HL-60/S4 treated with phorbol 12-myristate 13-acetate at 8.2 ng/mL for 4 days and 3 days (cell line): ENCODE measurements around the gene ENPP3.
"Not testable (repeated sequence)": the region's sequence is repeated elsewhere in the genome, so short reads cannot be mapped to it uniquely, and the experiment has no call there.

Source experiments
- in situ Hi-C: fragments of 300-500 bp; cut with MboI; formaldehyde crosslinking; loops from 2 replicates; pipeline ENCODE4 v1.15.0; 2022; ENCODE audit warnings: low sequenced_read_pairs

ENPP3 gene

DNA sequence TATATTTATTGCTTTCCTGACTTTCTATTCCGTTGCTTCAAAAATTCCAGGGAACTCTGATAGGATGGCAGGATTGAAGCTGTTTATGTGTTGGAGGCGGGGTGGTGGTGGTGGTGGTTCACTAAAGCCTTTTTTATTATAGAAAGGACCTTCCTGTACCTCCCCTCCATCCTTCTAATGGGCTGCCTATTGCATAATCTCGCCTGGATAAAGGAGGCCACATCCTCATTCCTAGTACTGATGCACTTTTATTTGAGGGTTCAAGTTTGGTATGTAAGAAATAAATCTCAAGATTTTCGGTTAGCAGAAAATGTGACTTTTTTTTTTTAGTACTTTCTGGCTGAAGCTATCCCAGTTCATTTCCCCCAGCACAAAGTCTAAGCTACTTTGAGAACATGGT, 92.4 kb downstream of the ENPP3 start:
- in situ Hi-C loops: no loop called here

DNA sequence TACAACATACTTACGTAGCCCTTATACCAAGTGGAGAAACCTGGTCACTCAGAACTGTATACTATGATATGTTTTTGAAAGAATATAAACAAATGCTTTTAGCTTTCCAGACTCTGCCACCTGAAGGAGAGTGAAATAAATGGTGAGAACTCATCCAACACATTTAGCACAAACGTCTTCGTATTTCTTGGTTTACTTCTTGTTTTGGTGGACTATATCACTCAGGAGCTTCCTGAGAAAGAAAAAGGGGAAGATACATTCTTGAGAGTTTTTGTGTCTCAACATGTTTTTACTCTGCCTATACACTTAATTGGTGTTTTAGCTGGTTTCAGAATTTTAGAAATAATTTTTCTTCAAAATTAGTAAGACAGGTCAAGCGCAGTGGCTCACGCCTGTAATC, 93.2 kb downstream of the ENPP3 start:
- in situ Hi-C loops: no loop called here

DNA sequence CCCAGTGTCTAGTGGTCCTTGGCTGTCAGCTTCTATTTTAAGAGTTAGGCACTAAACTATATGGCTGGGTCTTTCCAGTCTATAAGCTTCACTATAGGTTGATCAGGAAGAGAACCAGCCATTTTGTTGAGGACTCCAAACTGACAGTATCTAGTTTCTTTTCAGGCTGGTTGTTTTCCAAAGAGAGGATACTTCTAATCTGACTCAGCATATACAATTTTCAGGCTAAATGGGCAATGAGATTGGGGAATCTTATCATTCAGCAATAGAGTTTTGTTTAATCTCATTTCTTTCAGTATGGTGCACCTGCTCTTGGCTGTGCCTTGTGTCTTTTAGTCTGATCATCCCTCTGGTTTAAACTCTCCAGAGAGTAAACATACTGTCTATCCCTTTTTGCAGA, 94.1 kb downstream of the ENPP3 start:
- in situ Hi-C loops: no loop called here

DNA sequence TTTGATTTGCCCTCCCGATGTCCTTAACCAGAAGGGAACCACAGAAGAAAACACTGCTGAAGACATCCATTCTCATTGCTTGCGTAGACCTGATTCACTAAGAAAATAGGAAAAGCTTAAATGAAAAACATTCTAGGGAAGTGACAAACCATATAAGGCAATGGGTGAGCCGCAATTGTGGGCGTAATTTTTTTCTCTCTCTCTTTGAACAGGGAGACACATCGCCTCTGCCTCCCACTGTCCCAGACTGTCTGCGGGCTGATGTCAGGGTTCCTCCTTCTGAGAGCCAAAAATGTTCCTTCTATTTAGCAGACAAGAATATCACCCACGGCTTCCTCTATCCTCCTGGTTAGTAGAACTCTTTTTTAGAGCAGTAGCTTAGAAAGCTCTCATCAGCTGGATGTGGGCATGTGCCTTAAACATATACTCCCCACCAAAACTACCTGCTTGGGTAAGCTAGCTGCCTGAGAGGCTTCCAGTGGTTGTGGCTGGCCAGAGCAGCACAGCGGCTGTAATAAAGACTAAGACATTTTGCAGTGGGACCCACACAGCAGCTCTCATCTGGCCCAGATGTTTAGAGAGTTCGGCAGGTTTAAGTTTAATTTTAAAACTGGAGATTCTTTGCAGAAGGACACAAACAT, 96.4 kb downstream of the ENPP3 start:
- in situ Hi-C loops: no loop called here

DNA sequence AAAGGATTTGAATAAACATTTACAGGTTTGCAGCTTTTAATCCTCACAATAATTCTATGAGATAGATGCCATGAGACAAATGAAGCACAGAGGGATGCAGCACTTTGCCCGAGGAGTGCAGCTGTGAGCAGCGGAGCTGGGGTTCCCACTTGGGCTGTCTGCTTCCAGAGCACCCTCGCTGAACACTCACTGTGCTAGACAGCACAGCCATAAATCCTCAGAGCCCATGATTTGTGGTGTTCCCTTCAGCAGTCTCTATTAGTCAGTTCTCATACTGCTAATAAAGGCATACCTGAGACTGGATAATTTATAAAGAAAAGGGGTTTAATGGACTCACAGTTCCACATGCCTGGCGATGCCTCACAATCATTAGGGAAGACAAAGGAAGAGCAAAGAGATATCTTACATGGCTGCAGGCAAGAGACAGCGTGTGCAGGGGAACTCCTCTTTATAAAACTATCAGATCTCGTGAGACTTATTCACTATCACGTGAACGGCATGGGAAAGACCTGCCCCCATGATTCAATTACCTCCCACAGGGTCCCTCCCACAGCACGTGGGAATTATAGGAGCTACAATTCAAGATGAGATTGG, 99.0 kb downstream of the ENPP3 start:
- in situ Hi-C loops: no loop called here

DNA sequence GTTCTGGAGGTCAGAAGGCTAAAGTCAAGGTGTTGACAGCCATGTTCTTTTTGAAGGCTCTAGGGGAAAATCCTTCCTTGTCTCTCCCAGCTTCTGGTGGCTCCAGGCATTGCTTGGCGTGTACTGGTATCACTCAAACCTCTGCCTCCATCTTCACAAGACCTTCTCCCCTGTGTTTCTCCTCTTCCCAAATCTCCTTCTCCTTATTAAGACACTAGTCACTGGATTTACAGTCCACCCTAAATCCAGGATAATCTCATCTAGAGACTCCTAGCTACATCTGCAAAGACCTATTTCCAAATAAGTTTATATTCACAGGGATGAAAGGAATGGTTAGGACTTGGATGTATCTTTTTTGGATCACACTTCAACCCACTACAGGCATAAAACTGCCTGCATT, 99.7 kb downstream of the ENPP3 start:
- in situ Hi-C loops: no loop called here

DNA sequence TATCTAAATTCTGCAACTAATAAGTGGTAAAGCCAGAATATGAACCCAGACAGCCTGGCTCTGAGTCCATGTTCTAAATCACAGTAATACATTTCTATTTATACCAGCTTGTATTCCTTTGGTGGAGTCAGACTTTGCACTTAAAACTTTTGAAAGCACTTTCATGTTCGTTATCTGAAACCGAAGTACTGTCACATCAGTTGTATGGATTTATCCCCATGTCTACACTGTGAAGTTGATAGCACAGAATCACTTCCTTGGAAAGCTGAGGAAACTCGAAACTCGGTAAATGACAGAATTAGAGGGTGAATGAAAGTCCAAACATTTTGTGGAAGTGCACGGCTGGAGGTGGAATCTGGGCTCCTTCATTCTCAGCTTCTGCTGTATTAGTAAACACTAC, 102.0 kb downstream of the ENPP3 start:
- in situ Hi-C loops: no loop called here

DNA sequence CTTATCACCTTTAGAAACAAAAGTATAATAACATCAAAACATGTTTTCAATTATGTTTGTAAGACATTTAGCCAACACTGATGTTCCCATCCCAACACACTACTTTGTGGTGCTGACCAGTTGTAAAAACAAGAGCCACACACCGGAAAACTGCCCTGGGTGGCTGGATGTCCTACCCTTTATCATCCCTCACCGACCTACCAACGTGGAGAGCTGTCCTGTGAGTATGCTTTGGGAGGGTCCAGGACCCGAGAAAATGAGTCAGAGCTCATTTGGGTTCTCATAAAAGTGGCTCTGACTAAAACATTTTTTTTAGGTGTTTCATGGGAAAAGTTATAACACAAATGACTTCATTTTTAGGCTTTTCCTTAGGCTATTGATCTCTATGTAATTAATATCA, 103.1 kb downstream of the ENPP3 start:
- in situ Hi-C loops: no loop called here

DNA sequence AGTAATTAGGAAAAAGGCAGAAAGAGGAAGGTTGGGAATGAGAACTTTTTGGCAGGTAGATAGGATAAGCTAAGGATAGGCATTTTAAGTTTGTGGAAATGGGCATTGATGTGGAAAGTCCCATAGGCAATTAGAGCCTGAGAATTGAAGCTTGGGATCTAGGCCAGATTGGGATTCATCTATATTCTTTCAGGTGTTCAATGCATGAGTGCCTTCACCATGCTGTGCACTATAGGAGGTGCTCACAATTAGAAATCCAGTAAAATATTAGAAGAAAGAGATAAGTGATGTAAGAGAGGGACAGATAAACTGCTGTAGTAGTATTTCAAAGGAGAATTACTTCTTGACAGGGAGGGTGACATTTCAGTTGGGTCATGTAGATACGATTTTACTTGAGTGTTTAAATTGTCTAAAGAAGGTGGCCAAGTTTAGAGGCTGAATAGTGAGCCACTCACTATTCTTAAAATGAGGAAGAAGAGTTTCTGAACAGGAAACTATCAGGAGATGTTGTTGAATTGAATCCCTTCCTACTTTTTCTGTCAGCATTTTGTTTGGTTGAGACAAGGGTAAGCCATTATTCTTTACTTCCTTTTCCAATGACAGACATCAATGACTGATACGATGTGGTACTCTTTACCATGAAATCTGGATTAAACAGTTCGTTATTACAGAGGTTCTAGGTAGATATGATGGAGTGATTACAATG, 104.7 kb downstream of the ENPP3 start:
- in situ Hi-C loops: no loop called here

DNA sequence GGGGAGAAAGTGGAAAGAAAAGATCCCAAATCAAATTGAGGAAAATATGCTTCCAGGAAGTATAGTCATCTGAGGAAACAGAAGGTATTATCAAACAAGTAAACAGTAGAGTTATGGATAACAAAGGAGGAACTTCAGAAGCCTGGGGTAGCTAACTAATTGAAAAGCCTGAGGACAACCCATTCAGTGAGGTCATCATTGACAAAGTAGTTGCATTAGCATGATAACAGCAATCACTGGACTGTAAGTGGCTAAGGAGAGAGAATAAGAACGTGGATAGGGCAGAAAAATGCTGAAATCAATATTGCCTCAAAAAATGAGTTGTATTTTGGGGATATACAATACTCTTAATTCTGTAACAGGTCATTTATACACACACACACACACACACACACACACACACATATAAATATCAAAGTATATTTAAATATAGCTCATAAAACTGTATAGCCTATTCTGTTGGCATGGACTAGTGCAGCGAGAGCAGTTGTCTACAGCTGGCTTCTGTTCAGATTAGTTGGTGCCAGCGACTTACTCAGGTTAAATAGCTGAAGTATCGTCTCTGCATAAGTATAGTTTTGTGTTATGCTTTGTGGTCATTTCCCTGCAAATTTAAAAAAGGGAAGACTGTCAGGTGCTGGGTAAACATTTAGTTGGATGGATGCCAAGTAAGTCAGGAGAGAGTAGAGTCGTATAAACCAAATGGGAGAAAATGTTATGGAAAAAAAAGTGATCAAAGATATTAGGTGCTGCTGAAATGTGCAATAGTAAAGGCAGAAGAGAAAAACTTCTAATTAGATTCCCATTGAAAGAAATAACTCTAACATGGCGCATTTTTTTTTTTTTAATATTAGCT, 107.6 kb downstream of the ENPP3 start:
- in situ Hi-C loops: no loop called here

DNA sequence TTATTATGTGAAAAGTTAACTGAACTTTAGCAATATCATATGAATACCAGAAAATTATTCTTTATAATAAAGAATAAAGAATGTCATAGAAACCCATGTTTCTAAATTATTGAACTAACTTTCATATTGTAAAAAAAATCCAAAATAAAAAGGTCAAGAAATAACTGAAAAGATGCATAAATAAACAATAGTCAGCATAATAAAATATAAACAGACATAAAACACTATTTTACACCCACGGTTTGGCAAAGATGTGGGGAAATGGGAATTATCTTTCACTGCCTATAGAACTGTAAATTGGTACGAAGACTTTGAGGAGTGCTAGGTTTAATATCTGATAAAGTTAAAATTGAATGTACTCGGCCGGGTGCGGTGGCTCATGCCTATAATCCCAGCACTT, 108.4 kb downstream of the ENPP3 start:
- in situ Hi-C loops: no loop called here

DNA sequence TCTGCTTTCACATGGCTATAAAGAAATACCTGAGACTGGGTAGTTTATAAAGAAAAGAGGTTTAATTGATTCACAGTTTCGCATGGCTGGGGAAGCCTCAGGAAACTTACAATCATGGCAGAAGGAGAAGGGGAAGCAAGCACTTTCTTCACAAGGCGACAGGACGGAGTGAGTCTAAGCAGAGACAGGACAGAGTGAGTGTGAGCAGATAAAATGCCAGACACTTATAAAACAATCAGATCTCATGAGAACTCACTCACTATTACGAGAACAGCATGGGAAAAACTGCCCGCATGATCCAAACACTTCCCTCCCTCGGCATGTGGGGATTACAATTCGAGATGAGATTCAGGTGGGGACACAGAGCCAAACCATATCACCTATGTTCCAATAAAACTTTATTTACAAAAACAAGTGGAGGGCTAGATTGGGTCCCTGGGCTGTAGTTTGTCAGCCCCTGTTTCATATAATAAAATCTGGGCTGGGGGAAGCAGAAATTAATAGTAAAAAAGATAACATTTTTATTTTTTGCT, 110.8 kb downstream of the ENPP3 start:
- in situ Hi-C loops: no loop called here

DNA sequence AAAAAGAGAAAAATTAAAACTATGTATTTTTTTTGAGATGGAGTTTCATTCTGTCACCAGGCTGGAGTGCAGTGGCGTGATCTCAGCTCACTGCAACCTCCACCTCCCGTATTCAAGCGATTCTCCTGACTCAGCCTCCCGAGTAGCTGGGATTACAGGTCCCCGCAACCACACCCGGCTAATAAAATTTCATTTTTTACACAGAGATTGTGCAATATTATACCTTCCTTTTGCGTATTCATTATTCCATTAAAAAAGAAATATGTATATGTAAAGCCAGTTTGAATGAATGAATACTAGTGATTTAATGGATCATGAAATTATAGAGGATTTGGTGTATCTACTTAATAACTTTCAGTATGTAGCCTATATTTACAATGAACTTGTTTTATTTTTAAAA, 111.9 kb downstream of the ENPP3 start:
- in situ Hi-C loops: no loop called here

DNA sequence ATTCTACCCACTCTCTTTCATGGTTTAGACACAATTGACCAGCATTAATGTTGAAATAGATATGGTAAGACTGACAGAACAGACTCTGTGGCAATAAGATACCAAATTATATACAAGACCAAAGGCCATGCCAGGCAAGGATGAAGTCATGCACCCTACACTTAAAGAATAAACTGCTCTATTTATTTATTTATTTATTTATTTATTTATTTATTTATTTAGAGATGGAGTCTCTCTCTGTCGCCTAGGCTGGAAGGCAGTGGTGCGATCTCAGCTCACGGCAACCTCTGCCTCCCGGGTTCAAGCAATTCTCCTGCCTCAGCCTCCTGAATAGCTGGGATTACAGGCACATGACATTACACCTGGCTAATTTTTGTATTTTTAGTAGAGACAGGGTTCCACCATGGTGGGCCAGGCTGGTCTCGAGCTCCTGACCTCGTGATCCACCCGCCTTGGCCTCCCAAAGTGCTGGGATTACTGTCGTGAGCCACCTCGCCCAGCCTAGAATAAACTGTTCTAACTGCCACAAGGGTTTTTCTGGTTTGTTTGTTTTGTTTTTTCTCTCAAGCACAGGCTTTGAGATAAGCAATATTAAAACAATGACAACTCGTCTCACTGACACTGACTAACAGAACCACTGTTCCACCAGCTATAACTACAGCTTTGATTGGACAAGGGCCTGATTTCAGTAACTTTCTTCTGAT, 114.1 kb downstream of the ENPP3 start:
- in situ Hi-C loops: not testable (repeated sequence)

DNA sequence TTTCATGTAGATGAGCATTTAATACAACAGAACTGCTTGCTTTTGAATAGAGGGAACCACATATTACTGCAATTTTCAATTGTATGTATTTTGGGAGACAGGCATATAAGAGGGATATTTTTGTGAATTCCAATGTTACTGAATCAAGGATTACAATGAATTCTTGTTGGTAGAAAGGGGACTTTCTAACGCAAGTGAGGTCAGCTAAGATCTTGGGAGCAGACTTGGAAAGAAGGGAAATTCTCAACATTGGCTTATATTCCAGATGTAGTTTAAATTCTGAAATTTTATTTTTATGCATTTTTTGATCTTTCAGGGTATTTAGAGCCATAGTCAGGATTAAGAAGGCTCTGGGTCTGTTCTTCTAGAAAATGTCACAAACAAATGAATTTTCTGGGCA, 117.0 kb downstream of the ENPP3 start:
- in situ Hi-C loops: no loop called here

DNA sequence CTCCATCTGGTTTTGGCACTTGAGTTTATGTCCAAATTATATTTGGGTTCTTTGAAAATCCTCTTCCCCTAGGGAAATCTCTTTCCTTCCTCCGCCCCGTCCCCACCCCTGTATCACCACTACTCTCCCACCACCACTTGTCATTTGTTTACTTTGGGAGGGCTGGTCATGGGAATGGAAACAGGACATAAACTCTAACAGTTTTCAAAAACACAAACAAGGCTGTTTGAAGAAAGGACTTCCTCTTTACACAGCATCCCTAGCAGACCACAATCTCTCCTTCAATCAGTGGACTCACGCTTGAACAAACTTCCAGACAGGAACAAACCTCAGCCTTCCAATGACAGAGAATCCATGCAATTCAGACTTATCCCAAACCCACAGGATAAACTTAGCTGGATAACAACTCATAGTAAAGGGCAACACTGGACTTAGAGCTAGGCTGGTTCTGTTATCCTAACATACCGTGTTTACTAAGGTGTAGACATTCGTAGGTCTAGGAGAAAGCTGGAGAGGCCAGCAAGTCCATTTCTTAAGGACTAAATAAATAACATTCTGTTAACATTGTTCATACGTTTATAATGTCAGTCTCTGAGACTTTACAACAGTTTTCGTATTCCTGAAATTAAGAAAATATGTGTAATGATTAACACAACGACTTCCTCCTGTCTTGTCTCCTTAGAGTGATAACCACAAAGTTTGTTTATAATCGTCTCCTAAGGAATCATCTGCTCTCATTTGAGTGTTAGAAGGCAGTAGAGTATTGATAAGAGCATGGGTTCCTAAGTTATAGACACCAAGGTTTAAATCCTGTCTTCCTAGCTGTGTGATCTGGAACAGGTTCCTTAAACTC, 117.8 kb downstream of the ENPP3 start:
- in situ Hi-C loops: no loop called here

DNA sequence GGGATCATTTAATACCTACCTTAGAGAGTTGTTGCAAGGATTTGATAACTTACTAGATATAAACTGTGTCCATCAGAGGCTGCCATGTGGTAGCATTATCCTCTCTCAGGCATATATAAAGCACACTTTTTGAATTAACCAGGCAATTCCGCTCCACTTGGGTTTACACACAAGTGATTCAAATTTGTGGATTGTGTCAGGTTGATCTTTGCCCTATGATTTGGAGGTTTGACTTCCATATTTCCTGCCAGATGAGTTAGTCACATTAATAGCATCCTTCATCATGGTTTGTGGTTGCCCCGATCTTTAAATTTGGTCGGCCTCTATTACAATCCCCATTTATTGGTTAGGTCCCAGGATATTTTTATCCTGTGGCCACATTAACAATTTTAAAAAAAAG, 118.5 kb downstream of the ENPP3 start:
- in situ Hi-C loops: no loop called here

DNA sequence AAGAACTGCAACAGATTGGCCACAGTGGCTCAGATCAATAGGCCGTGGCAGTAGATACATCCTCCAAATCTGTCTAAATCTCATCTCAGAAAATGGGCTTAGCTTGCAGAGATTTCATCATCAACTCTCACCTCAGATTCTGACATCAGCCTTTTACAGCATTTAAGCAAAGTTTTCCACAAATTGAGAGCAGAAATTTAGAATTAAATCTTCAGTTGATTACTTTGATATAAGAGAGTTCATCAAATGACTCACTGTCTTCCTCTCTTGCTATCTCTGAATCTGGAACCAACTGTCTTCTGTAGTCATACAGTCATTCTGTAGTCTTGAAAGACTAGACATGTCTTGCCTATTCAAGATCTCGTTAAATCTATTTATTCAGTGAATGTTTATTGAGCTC, 118.9 kb downstream of the ENPP3 start:
- in situ Hi-C loops: no loop called here

DNA sequence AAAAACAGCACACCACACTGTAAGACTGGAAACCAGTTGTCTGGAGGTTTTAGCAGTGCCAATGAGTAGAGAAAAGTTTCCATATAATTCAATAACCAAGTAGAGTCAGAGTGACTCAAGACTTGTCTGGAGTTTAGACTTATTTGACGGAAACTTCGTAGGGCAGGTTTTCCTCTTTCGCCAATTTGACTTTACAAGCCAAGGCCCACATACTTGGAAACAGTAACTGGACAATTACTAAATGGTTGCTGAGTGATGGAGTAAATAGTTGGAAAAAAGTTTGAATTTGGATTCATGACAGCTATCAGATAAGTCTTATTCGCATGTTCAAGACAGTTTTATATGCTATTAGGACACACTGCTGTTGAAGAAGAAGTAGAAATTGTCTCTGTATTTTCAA, 121.8 kb downstream of the ENPP3 start:
- in situ Hi-C loops: no loop called here
